CD4-positive, alpha-beta T cell treated with Interferon gamma for 1 hour (primary cell): ENCODE measurements around the gene C1QL1.
A peak's percentile ranks its signal among the peaks of the same experiment; 100 is the strongest.

Experiments used
- DNase-seq: peaks from one replicate; pipeline ENCODE4 v3.0.0-alpha.2; 2020

The C1QL1 gene

DNA sequence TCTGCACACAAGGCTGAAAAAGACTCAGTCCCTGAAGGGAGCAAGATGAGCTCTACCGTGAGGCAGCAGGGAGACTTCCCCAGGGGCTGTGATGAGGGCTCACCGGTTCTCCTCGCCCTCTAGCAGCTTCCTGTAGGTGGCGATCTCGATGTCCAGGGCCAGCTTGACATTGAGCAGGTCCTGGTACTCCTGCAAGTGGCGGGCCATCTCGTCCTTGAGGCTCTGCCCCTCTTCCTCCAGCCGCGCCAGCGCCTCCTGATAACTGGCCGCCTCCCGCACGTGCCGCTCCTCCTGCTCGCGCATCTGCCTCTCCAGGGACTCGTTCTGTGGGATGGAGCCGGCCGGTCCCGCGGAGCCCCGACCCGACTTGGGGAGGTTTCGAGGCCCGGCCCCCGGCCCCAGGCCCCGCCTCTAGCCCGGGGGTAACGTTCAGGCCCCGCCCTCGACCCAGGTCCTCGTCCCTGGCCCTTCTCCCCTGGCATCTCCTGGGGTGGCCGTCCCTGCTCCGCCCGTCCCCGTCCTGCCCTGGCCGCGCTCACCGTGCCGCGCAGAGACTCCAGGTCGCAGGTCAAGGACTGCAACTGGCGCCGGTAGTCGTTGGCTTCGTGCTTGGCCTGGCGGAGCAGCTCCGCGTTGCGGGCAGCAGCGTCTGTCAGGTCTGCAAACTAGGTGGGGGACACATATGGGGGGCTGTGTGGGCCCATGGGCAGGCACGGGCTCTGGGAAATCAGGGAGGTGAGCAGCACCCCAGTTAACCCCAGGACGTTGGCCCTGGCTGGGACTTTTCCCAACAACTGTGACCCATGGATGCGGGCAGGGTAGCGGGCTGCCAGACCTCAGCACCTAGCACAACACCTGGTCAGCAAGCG lies 56.7 kb downstream of the C1QL1 start:
- peak; percentile 60 for DNase-seq

DNA sequence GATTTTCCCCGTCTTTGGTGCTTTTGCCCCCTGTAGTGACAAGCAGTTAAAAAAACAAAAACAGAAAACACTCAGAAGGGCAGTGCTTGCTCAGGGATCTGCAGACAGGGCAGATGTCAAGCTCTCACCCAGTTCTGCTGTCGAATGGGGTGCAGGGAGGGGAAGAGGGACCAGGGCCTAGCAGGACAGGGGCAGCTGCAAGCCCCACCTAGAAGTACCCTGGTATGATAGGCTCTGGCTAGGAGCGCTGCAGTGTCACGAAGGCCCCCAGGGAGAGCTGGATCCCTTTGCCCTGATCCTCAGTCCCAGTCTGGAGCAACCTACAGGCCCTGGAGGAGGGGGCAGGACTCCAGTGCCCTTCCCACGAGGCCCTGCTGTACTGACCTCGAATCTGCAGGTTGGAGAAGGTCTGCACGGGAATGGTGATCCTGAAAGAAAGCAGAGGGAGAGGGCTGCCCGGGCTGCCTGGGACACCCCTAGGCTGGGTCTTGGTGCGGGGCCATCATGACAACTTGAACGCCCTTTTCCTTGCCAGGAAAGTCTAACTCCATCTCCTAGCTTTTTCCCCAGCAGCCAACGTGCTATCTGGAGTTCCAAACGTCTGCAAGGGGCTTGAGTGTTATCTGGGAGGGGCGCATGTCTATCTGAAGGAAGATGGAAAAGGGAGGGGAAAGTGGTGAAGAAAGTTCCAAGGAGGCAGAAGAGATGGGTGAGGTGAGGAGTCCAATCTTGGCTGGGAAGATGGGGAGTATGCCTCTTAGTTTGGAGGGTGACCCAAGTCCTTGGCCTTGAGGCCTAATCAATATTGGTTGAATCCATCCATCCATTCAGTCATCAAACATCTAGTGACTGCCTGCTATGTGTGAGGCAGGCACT lies 57.6 kb downstream of the C1QL1 start:
- no peak for DNase-seq
